Parathyroid adenoma (tissue), 2 donors: ENCODE results near the gene CCDC70.

Experiments
- H2AFZ ChIP-seq: fragments of 300-600 bp; sonication (generic); one replicate; pipeline ENCODE4 v1.7.0; 2017; ENCODE audit warnings: antibody characterized with exemption, mild to moderate bottlenecking
- H3K27ac ChIP-seq: fragments of 300-600 bp; sonication (generic); one replicate; pipeline ENCODE4 v1.7.0; 2017
- H3K27me3 ChIP-seq: fragments of 300-600 bp; sonication (generic); one replicate; pipeline ENCODE4 v1.7.0; 2017; ENCODE audit warnings: low read length; ENCODE audit not compliant: control insufficient read depth, insufficient read depth
- H3K36me3 ChIP-seq: fragments of 300-600 bp; sonication (generic); one replicate; pipeline ENCODE4 v1.7.0; 2017; ENCODE audit warnings: low read length; ENCODE audit not compliant: control insufficient read depth, insufficient read depth
- H3K4me1 ChIP-seq: fragments of 300-600 bp; sonication (generic); one replicate; pipeline ENCODE4 v1.7.0; 2017; ENCODE audit warnings: control low read depth
- H3K4me2 ChIP-seq: fragments of 300-600 bp; sonication (generic); one replicate; pipeline ENCODE4 v1.7.0; 2017; ENCODE audit warnings: low read length
- H3K4me3 ChIP-seq: fragments of 300-600 bp; sonication (generic); one replicate; pipeline ENCODE4 v1.7.0; 2017; ENCODE audit warnings: low read depth, low read length
- H3K79me2 ChIP-seq: fragments of 300-600 bp; sonication (generic); one replicate; pipeline ENCODE4 v1.7.0; 2017; ENCODE audit warnings: control low read depth
- H3K9ac ChIP-seq: fragments of 300-600 bp; sonication (generic); one replicate; pipeline ENCODE4 v1.7.0; 2017; ENCODE audit warnings: mild to moderate bottlenecking
- H3K9me3 ChIP-seq: fragments of 300-600 bp; sonication (generic); one replicate; pipeline ENCODE4 v1.7.0; 2017; ENCODE audit warnings: low read length; ENCODE audit not compliant: control insufficient read depth
- CTCF ChIP-seq: fragments of 300-600 bp; sonication (generic); IDR thresholded peaks from one replicate; pipeline ENCODE4 v1.7.0; 2017; ENCODE audit warnings: antibody characterized with exemption, mild to moderate bottlenecking
- donor health status: primary hyperparathyroidism.

The CCDC70 gene

GRCh38 chr13:51828730-51829567, 32.8 kb upstream of the CCDC70 start:
- Histone ChIP-seq H3K27ac (no peak overlapping the region), H2AFZ (no peak overlapping the region), H3K27me3 (no peaks in the 10 kb centered on the region), H3K9me3 (no peaks in the 10 kb centered on the region), H3K4me3 (no peak overlapping the region), H3K79me2 (no peaks in the 10 kb centered on the region), H3K4me1 (no peaks in the 10 kb centered on the region), H3K36me3 (no peaks in the 10 kb centered on the region), H3K4me2 (no peak overlapping the region), H3K9ac (no peak overlapping the region)
- no peak for TF ChIP-seq CTCF

- no peaks in the 10 kb centered on the region for H3K79me2 ChIP-seq
- TF ChIP-seq CTCF = no peak
- no peak overlapping the region for H3K4me3 ChIP-seq
- H3K4me2 ChIP-seq = no peak overlapping the region
- no peak overlapping the region for H3K9ac ChIP-seq
- no peaks in the 10 kb centered on the region for H3K9me3 ChIP-seq
- no peak overlapping the region for H3K27ac ChIP-seq
- H3K27me3 ChIP-seq = no peaks in the 10 kb centered on the region
- H2AFZ ChIP-seq = no peak overlapping the region
- no peaks in the 10 kb centered on the region for H3K4me1 ChIP-seq
- no peaks in the 10 kb centered on the region for H3K36me3 ChIP-seq
Observed at GRCh38 chr13:51829568-51829899, 32.2 kb upstream of the CCDC70 start.

GRCh38 chr13:51831519-51831918, 30.2 kb upstream of the CCDC70 start:
- Histone ChIP-seq H3K27ac (no peak overlapping the region), H3K79me2 (no peaks in the 10 kb centered on the region), H2AFZ (no peak overlapping the region), H3K4me2 (no peak overlapping the region), H3K4me1 (no peaks in the 10 kb centered on the region), H3K4me3 (no peak overlapping the region), H3K9me3 (no peaks in the 10 kb centered on the region), H3K9ac (no peak overlapping the region), H3K27me3 (no peaks in the 10 kb centered on the region), H3K36me3 (no peaks in the 10 kb centered on the region)
- no peak for TF ChIP-seq CTCF

- no peaks in the 10 kb centered on the region for H3K79me2 ChIP-seq
- H3K27me3 ChIP-seq = no peaks in the 10 kb centered on the region
- no peak overlapping the region for H3K9ac ChIP-seq
- no peak overlapping the region for H3K4me2 ChIP-seq
- H3K4me3 ChIP-seq = no peak overlapping the region
- H3K9me3 ChIP-seq = no peaks in the 10 kb centered on the region
- H3K27ac ChIP-seq = no peak overlapping the region
- peak; percentile 6 for TF ChIP-seq CTCF
- no peaks in the 10 kb centered on the region for H3K36me3 ChIP-seq
- H2AFZ ChIP-seq = no peak overlapping the region
- H3K4me1 ChIP-seq = no peaks in the 10 kb centered on the region
Observed at GRCh38 chr13:51832471-51833152, 29.2 kb upstream of the CCDC70 start.
